Stomach (tissue), 4 donors: Measurements from ENCODE around the gene TUBGCP3.

ENCODE experiments used
- EP300 ChIP-seq: sonication (generic); formaldehyde crosslinking; IDR thresholded peaks from one replicate; pipeline ENCODE4 v1.6.1; 2017; ENCODE audit warnings: antibody characterized with exemption
- POLR2A ChIP-seq, 4 donors: fragments of 450-650 bp; IDR thresholded peaks; one replicate each; pipeline ENCODE4 v1.6.1; 2016; ENCODE audit warnings: antibody characterized with exemption in 4 of 4, control low read depth in 2 of 4, mild to moderate bottlenecking in 1 of 4, moderate library complexity in 1 of 4
- TF ChIP-seq, protein P1 (sequence below), 7 experiments: fragments of 450-650 bp in 4 of 7; fragments of 200-600 bp in 3 of 7; sonication (generic) in 3 of 7; IDR thresholded peaks; one replicate each; pipeline ENCODE4 v1.5.1; 2016 to 2019; ENCODE audit warnings: antibody characterized with exemption in 7 of 7, control low read depth in 2 of 7, mild to moderate bottlenecking in 1 of 7

- TF ChIP-seq, protein P1, sequence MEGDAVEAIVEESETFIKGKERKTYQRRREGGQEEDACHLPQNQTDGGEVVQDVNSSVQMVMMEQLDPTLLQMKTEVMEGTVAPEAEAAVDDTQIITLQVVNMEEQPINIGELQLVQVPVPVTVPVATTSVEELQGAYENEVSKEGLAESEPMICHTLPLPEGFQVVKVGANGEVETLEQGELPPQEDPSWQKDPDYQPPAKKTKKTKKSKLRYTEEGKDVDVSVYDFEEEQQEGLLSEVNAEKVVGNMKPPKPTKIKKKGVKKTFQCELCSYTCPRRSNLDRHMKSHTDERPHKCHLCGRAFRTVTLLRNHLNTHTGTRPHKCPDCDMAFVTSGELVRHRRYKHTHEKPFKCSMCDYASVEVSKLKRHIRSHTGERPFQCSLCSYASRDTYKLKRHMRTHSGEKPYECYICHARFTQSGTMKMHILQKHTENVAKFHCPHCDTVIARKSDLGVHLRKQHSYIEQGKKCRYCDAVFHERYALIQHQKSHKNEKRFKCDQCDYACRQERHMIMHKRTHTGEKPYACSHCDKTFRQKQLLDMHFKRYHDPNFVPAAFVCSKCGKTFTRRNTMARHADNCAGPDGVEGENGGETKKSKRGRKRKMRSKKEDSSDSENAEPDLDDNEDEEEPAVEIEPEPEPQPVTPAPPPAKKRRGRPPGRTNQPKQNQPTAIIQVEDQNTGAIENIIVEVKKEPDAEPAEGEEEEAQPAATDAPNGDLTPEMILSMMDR (IDR thresholded peaks at IDR 0.05) = no peak
- TF ChIP-seq POLR2A (IDR thresholded peaks at IDR 0.05) = no peak
- TF ChIP-seq EP300 = no peak
These were observed 114.1 kb downstream of the TUBGCP3 start for GRCh38 chr13:112473818-112474217.
